GM12878 (cell line): ENCODE measurements around the gene MAPRE2. TPM values are rescaled to one million over a fixed set of nuclear protein-coding genes. Genes with fewer than 3 reads are reported as not detected.
A peak's percentile ranks its signal among the peaks of the same experiment; 100 is the strongest.

Experiments
- ATAC-seq: fragments of 200-7000 bp; cut with Tn5 transposase; 3 replicates; pipeline ENCODE4 v1.9.1; 2020; ENCODE audit warnings: mild to moderate bottlenecking, moderate library complexity
- BruUV-seq: library from RNA; stranded (reverse); fragments of 400-500 nt; replicated peaks from 2 replicates; lab custom pipeline; 2021; lab: Mats Ljungman, UMichigan
- CTCF ChIA-PET: fragments of 300-600 bp; sonication (Branson Sonifier 250); formaldehyde crosslinking; extraction: SDS; loops from one replicate; lab custom pipeline; 2021; ENCODE audit warnings: inconsistent platforms; lab: Yijun Ruan, JAX
- POLR2A ChIA-PET: fragments of 350-600 bp; formaldehyde crosslinking; extraction: SDS; loops from one replicate; lab custom pipeline; 2021; ENCODE audit warnings: inconsistent platforms; lab: Charles Lee
- RAD21 ChIA-PET: fragments of 300-600 bp; sonication (Branson Sonifier 250); formaldehyde crosslinking; loops from one replicate; lab custom pipeline; 2023; ENCODE audit warnings: antibody characterized with exemption; ENCODE audit not compliant: unreplicated experiment; lab: Charles Lee
- SMC1A ChIA-PET: fragments of 300-600 bp; sonication (Branson Sonifier 250); formaldehyde crosslinking; loops from one replicate; lab custom pipeline; 2023; ENCODE audit not compliant: unreplicated experiment, uncharacterized antibody; lab: Charles Lee
- DNase-seq: peaks from one replicate; pipeline ENCODE4 v3.0.0-alpha.2; 2011; ENCODE audit warnings: low read depth, low spot score
- FAIRE-seq: peaks from 3 replicates; lab custom pipeline; 2011; peaks lifted over from hg19 to GRCh38; lab: Jason Lieb, UNC
- H2AFZ ChIP-seq: 2 replicates; pipeline ENCODE4 v1.6.0; 2011; ENCODE audit warnings: low read depth, low read length, control low read depth; ENCODE audit not compliant: control insufficient read depth
- H3K27ac ChIP-seq: 2 replicates; pipeline ENCODE4 v1.5.1; 2011; ENCODE audit warnings: control low read depth; ENCODE audit not compliant: control insufficient read depth, insufficient read depth
- H3K27me3 ChIP-seq, 2 experiments: replicated peaks in 1 of 2; 2 replicates each; pipeline versions ENCODE4 v1.6.0 to v1.6.1; 2011; ENCODE audit warnings: low read length in 1 of 2; ENCODE audit not compliant: control insufficient read depth in 2 of 2, insufficient read depth in 2 of 2
- H3K36me3 ChIP-seq, 2 experiments: 2 replicates each; pipeline ENCODE4 v1.5.1; 2011; ENCODE audit warnings: low read length in 1 of 2; ENCODE audit not compliant: control insufficient read depth in 2 of 2, insufficient read depth in 2 of 2
- H3K4me1 ChIP-seq: 2 replicates; pipeline ENCODE4 v1.6.1; 2011; ENCODE audit warnings: mild to moderate bottlenecking, low read length, moderate library complexity, mixed read lengths; ENCODE audit not compliant: control insufficient read depth, insufficient read depth
- H3K4me2 ChIP-seq: 2 replicates; pipeline ENCODE4 v1.6.0; 2011; ENCODE audit warnings: control low read depth; ENCODE audit not compliant: control insufficient read depth, insufficient read depth
- H3K4me3 ChIP-seq: fragments of 200-600 bp; sonication (generic); 2 replicates; pipeline ENCODE4 v1.5.1; 2016
- H3K79me2 ChIP-seq: 2 replicates; pipeline ENCODE4 v1.6.0; 2011; ENCODE audit warnings: low read length; ENCODE audit not compliant: control insufficient read depth, insufficient read depth
- H3K9ac ChIP-seq: 2 replicates; pipeline ENCODE4 v1.8.0; 2011; ENCODE audit warnings: low read length, control low read depth, mixed read lengths; ENCODE audit not compliant: control insufficient read depth, insufficient read depth
- H3K9me3 ChIP-seq: replicated peaks from 3 replicates; pipeline ENCODE4 v1.5.1; 2011; ENCODE audit warnings: mild to moderate bottlenecking, low read length; ENCODE audit not compliant: control insufficient read depth, insufficient read depth
- H4K20me1 ChIP-seq: 2 replicates; pipeline ENCODE4 v1.6.0; 2011; ENCODE audit not compliant: control insufficient read depth, insufficient read depth
- ATF2 ChIP-seq: IDR thresholded peaks from 2 replicates; pipeline ENCODE4 v1.6.1; 2012; ENCODE audit warnings: low read length, inconsistent platforms
- ATF7 ChIP-seq: fragments of 450-650 bp; IDR thresholded peaks from 2 replicates; pipeline ENCODE4 v1.6.1; 2016; ENCODE audit warnings: low read depth, mild to moderate bottlenecking
- BHLHE40 ChIP-seq, 2 experiments: fragments of 450-650 bp in 1 of 2; IDR thresholded peaks; 2 replicates each; pipeline ENCODE4 v1.6.1; 2011 to 2017; ENCODE audit warnings: low read depth in 2 of 2, borderline replicate concordance in 1 of 2, improper control_type of control experiment in 1 of 2, low read length in 1 of 2, mild to moderate bottlenecking in 1 of 2
- BMI1 ChIP-seq: fragments of 450-650 bp; IDR thresholded peaks from 2 replicates; pipeline ENCODE4 v1.6.1; 2016; ENCODE audit warnings: mild to moderate bottlenecking, moderate library complexity, borderline replicate concordance
- CBX5 ChIP-seq: sonication (generic); IDR thresholded peaks from 2 replicates; pipeline ENCODE4 v1.6.1; 2016; ENCODE audit warnings: low read depth, moderate library complexity, mild to moderate bottlenecking, inconsistent platforms
- E2F4 ChIP-seq: IDR thresholded peaks from 2 replicates; pipeline ENCODE4 v1.6.1; 2012; ENCODE audit warnings: low read depth, low read length, improper control_type of control experiment
- EED ChIP-seq: sonication (generic); IDR thresholded peaks from 2 replicates; pipeline ENCODE4 v1.6.1; 2016; ENCODE audit warnings: antibody characterized with exemption, low read depth
- ESRRA ChIP-seq: IDR thresholded peaks from 2 replicates; pipeline ENCODE4 v1.6.1; 2012; ENCODE audit warnings: mild to moderate bottlenecking, low read length, improper control_type of control experiment
- FOS ChIP-seq: IDR thresholded peaks from 3 replicates; pipeline ENCODE4 v1.6.1; 2011; ENCODE audit warnings: borderline replicate concordance; ENCODE audit not compliant: insufficient read length; ENCODE audit errors: extremely low read depth
- GABPA ChIP-seq: IDR thresholded peaks from 2 replicates; pipeline ENCODE4 v1.6.1; 2014; ENCODE audit warnings: antibody characterized with exemption, low read depth, mild to moderate bottlenecking, inconsistent platforms
- GATAD2B ChIP-seq: fragments of 450-650 bp; conservative IDR thresholded peaks from 2 replicates; pipeline ENCODE4 v1.6.1; 2017; ENCODE audit warnings: low read depth, mild to moderate bottlenecking, moderate library complexity
- IKZF1 ChIP-seq: fragments of 450-650 bp; conservative IDR thresholded peaks from 2 replicates; pipeline ENCODE4 v1.6.1; 2017; ENCODE audit warnings: antibody characterized with exemption, mild to moderate bottlenecking
- MTA3 ChIP-seq: IDR thresholded peaks from 2 replicates; pipeline ENCODE4 v1.6.1; 2012; ENCODE audit warnings: low read length, inconsistent platforms, borderline replicate concordance
- PBX3 ChIP-seq: IDR thresholded peaks from 2 replicates; pipeline ENCODE4 v1.6.1; 2011; ENCODE audit warnings: mild to moderate bottlenecking, low read depth, low read length, moderate library complexity; ENCODE audit not compliant: insufficient replicate concordance
- POU2F2 ChIP-seq: IDR thresholded peaks from 3 replicates; pipeline ENCODE4 v1.6.1; 2011; ENCODE audit warnings: low read depth, mild to moderate bottlenecking, low read length, borderline replicate concordance
- RCOR1 ChIP-seq: conservative IDR thresholded peaks from 2 replicates; pipeline ENCODE4 v1.6.1; 2012; ENCODE audit warnings: low read depth, low read length, improper control_type of control experiment
- ZNF207 ChIP-seq: fragments of 450-650 bp; IDR thresholded peaks from 2 replicates; pipeline ENCODE4 v1.6.1; 2014; ENCODE audit warnings: antibody characterized with exemption, mild to moderate bottlenecking, borderline replicate concordance
- WGBS: methylation state at CpG from one replicate; pipeline ENCODE4 v1.1.6; 2016; ENCODE audit warnings: low lambda C conversion rate; ENCODE audit not compliant: insufficient replicate concordance, insufficient coverage; ENCODE audit errors: missing lambda C conversion rate; 5-methylcytosine and 5-hydroxymethylcytosine counted together
- in situ Hi-C: fragments of 300-500 bp; cut with MboI; formaldehyde crosslinking; loops from 9 replicates; pipeline ENCODE4 v1.14.3; 2018; ENCODE audit warnings: mixed read lengths
- intact Hi-C: fragments of 100-400 bp; cut with micrococcal nuclease; formaldehyde crosslinking; loops from one replicate; pipeline ENCODE4 v1.14.2; 2022; ENCODE audit not compliant: unreplicated experiment
- polyA plus RNA-seq, 11 experiments: library from polyadenylated mRNA; depleted of rRNA in 4 of 11; unstranded in 6 of 11; stranded (reverse) in 5 of 11; fragments of >200 nt; fragmentation: Nextera tagmentation in 4 of 11; fragmentation: Illumina TruSeq in 1 of 11; extraction: Ambion mirVana in 4 of 11; extraction: Trizol in 1 of 11; gene quantifications; 1 replicate in 1 of 11; 2 replicates in 10 of 11; pipeline versions ENCODE4 v1.2.1 to v1.2.3, GENCODE V29; 2011 to 2016; ENCODE audit warnings: inconsistent platforms in 2 of 11, missing spikeins in 2 of 11, low read depth in 1 of 11
- total RNA-seq, 4 experiments: library from RNA; depleted of rRNA in 3 of 4; stranded (reverse); fragments of >200 nt in 3 of 4; fragmentation: Illumina TruSeq in 1 of 4; extraction: Trizol in 1 of 4; gene quantifications; 2 replicates each; pipeline versions ENCODE4 v1.2.1 to v1.2.3, GENCODE V29; 2013 to 2021

MAPRE2 gene
- total and polyA plus RNA-seq, 10 of the 15 experiments (the other 5 are each of a cell fraction or from before 2014, with no cell fraction given), result 11.0 to 50.6 (median 24.0) TPM

- H4K20me1 ChIP-seq, result no peaks in the 10 kb centered on the region
- ChIA-PET CTCF (interaction anchor here (0.6 kb wide), 1 partner anchor 51 kb away, joined by 3 read pairs; no protein-coding TSS in a partner anchor), POLR2A (interaction anchor here (0.7 kb wide), 3 partner anchors 93 to 843 kb away, joined by 3 to 4 read pairs (median 3); no protein-coding TSS in a partner anchor), RAD21 (interaction anchor here (0.7 kb wide), 1 partner anchor 145 kb away, joined by 3 read pairs; no protein-coding TSS in a partner anchor), SMC1A (no interaction called here)
- no peak overlapping the region for H2AFZ ChIP-seq
- no peak overlapping the region for H3K27ac ChIP-seq
- intact Hi-C loops (no loop called here), in situ Hi-C loops (no loop called here)
- no peaks in the 10 kb centered on the region for H3K79me2 ChIP-seq
- DNase-seq (peak; percentile 25), ATAC-seq (peak; percentile 97), FAIRE-seq (no peak)
- H3K27me3 ChIP-seq, result no peaks in the 10 kb centered on the region
- WGBS, result 47% methylated on average over 3 of the region's 5 CpGs
- BruUV-seq, result no TSS peak
- H3K4me1 ChIP-seq, result no peaks in the 10 kb centered on the region
- no peak overlapping the region for H3K4me2 ChIP-seq
- no peak overlapping the region for H3K9ac ChIP-seq
- no peaks in the 10 kb centered on the region; the same call in 2 of the 3 replicates for H3K9me3 ChIP-seq
- no peak overlapping the region for H3K4me3 ChIP-seq
- H3K36me3 ChIP-seq, result no peaks in the 10 kb centered on the region
- no peak for TF ChIP-seq BMI1
- TF ChIP-seq GABPA, result no peak
- no peak for TF ChIP-seq E2F4
- TF ChIP-seq ATF7, result peak; percentile 93
- TF ChIP-seq CBX5, result no peak
- TF ChIP-seq GATAD2B, result no peak
- TF ChIP-seq RCOR1, result no peak
- no peak for TF ChIP-seq IKZF1
- no peak for TF ChIP-seq BHLHE40 (IDR thresholded peaks at IDR 0.05; ENCODE audit: borderline replicate concordance in 1 of 2, low read depth in 2 of 2, low read length in 1 of 2)
- TF ChIP-seq ZNF207, result no peak
- TF ChIP-seq EED, result no peak
- TF ChIP-seq PBX3, result no peak
- TF ChIP-seq ESRRA, result no peak
- TF ChIP-seq FOS, result no peak
- TF ChIP-seq ATF2, result no peak; the same call in 1 of the 2 replicates
- no peak for TF ChIP-seq POU2F2
- no peak for TF ChIP-seq MTA3
These were observed 133.0 kb downstream of the MAPRE2 start for GRCh38 chr18:35174093-35174731.
